SK-N-SH treated with all-trans-retinoic acid at 6 μM for 48 hours (cell line): ENCODE results near the gene SEMA4B.

Source experiments
- CSDC2 ChIP-seq: fragments of 250-450 bp; sonication (Bioruptor Pico); IDR thresholded peaks from 2 replicates; pipeline ENCODE4 v1.5.0; 2020; ENCODE audit warnings: mild to moderate bottlenecking, moderate library complexity
- TF ChIP-seq, protein P1 (sequence below): fragments of 250-450 bp; sonication (Bioruptor Pico); IDR thresholded peaks from 2 replicates; pipeline ENCODE4 v1.5.1; 2021; ENCODE audit warnings: mild to moderate bottlenecking, moderate library complexity
- TF ChIP-seq, protein P2 (sequence below): fragments of 250-450 bp; sonication (Bioruptor Pico); IDR thresholded peaks from 2 replicates; pipeline ENCODE4 v1.5.1; 2020; ENCODE audit warnings: low read depth, mild to moderate bottlenecking, moderate library complexity

DNA sequence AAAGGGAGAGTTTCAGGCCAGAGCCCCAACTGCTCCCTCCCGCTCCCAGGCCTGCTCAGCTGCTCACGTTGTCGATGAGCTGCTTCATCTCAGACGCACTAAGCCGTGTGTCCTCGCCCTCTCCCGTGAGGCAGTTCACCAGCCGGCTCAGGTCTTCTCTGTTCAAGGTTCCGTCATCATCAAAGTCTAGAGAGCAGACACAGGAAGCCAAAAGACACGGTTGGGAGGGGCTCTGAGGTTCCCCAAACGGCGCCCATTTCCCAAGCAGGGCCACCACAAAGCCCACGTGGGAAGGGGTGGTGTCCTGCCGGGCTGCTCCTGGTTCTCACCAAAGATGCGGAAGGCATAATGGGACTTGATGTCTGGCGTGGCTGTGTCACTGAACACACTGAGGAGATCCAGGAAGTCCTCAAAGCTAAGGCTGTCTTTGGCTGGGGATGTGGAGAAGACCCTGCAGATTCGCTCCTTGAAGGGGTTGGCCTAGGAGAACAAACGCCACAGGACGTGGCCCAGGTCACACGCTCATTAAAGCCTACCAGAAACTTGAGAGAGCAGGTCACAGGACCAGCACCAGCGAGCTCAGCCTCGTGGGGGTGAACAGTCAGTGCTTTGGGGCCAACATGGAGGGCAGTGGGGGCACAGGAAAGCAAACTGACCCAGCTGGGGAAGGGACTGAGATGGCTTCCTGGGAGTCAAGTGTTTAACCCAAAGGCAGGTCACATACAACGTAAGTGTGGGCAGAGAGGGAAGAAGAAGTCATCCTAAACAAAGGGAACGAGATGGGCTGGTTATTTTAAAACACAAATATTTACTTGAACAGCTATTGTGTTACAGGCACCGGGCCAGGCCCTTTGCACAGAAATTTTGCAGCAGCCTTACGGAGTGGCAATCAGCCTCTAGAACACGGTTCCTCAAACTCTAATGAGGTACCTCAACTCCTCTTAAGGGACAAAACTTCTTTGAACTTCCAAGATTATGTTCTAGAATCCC is 30.2 kb downstream of the SEMA4B start:
- TF ChIP-seq, protein P1, sequence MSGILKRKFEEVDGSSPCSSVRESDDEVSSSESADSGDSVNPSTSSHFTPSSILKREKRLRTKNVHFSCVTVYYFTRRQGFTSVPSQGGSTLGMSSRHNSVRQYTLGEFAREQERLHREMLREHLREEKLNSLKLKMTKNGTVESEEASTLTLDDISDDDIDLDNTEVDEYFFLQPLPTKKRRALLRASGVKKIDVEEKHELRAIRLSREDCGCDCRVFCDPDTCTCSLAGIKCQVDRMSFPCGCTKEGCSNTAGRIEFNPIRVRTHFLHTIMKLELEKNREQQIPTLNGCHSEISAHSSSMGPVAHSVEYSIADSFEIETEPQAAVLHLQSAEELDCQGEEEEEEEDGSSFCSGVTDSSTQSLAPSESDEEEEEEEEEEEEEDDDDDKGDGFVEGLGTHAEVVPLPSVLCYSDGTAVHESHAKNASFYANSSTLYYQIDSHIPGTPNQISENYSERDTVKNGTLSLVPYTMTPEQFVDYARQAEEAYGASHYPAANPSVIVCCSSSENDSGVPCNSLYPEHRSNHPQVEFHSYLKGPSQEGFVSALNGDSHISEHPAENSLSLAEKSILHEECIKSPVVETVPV (CRISPR knock-in tag): no peak
- TF ChIP-seq, protein P2, sequence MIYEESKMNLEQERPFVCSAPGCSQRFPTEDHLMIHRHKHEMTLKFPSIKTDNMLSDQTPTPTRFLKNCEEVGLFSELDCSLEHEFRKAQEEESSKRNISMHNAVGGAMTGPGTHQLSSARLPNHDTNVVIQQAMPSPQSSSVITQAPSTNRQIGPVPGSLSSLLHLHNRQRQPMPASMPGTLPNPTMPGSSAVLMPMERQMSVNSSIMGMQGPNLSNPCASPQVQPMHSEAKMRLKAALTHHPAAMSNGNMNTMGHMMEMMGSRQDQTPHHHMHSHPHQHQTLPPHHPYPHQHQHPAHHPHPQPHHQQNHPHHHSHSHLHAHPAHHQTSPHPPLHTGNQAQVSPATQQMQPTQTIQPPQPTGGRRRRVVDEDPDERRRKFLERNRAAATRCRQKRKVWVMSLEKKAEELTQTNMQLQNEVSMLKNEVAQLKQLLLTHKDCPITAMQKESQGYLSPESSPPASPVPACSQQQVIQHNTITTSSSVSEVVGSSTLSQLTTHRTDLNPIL (CRISPR knock-in tag): no peak
- no peak for TF ChIP-seq CSDC2 (CRISPR knock-in tag)
